ENCODE measurements around the gene LRRN4CL.

Gene LRRN4CL

GRCh38 chr11:62649486-62649885 is 39.8 kb downstream of the LRRN4CL start:
- H3K79me1 ChIP-seq (ENCODE audit: low read depth, low read length) = peaks cover 12% of the 10 kb centered on the region
- no peak overlapping the region for H2BK120ac ChIP-seq (ENCODE audit: low read depth, low read length)
- H3K27ac ChIP-seq (replicated peaks; ENCODE audit: low read length) = no peak overlapping the region
- H3K4me2 ChIP-seq (ENCODE audit: insufficient read depth, low read length, poor library complexity, severe bottlenecking) = no peak overlapping the region
- no peak for DNase-seq (ENCODE audit: low spot score)
- H3K27me3 ChIP-seq (ENCODE audit: control insufficient read depth in 3 of 3, insufficient read depth in 3 of 3, low read depth in 1 of 3, low read length in 3 of 3) = no peaks in the 10 kb centered on the region
- H3K9ac ChIP-seq (ENCODE audit: low read depth, low read length, poor library complexity) = peak overlapping the region; percentile 7
- no peak overlapping the region for H3K18ac ChIP-seq (ENCODE audit: low read length)
- H3K14ac ChIP-seq (ENCODE audit: low read length) = no peak overlapping the region
- no peak overlapping the region for H3K23ac ChIP-seq (ENCODE audit: low read depth, low read length, poor library complexity)
- H4K8ac ChIP-seq (ENCODE audit: low read depth, low read length) = no peak overlapping the region
- H2AFZ ChIP-seq (ENCODE audit: low read length) = no peak overlapping the region
- peaks cover 21 to 41% of the 10 kb centered on the region in 2 donors for H3K36me3 ChIP-seq (replicated peaks in 1 of 2; ENCODE audit: control insufficient read depth in 2 of 2, insufficient read depth in 2 of 2, low read length in 2 of 2)
- H3K4ac ChIP-seq (ENCODE audit: low read length) = no peak overlapping the region
- H2BK5ac ChIP-seq (ENCODE audit: low read length) = no peak overlapping the region
- peaks cover 4 to 8% of the 10 kb centered on the region in 2 donors for H3K4me1 ChIP-seq (ENCODE audit: control insufficient read depth in 2 of 2, insufficient read depth in 1 of 2, low read depth in 1 of 2, low read length in 2 of 2)
- WGBS, 2 donors (ENCODE audit: extremely low coverage in 2 of 2, insufficient read length in 2 of 2, insufficient replicate concordance in 1 of 2) = no CpG with 5 or more reads among the region's 11 CpGs
- H2BK12ac ChIP-seq (ENCODE audit: low read length) = no peak overlapping the region
- H2AK5ac ChIP-seq (ENCODE audit: low read depth, low read length) = no peak overlapping the region
- no peak overlapping the region for H3K4me3 ChIP-seq (ENCODE audit: low read length in 2 of 2)
- H4K91ac ChIP-seq (ENCODE audit: low read depth, low read length, poor library complexity) = no peak overlapping the region
- H3K9me3 ChIP-seq (replicated peaks in 1 of 2; ENCODE audit: control insufficient read depth in 2 of 2, insufficient read depth in 1 of 2, low read depth in 1 of 2, low read length in 2 of 2) = no peaks in the 10 kb centered on the region
- H2BK15ac ChIP-seq (ENCODE audit: low read length) = no peak overlapping the region

- Histone ChIP-seq H2BK12ac (ENCODE audit: low read length) (no peak overlapping the region), H4K91ac (ENCODE audit: low read depth, low read length, poor library complexity) (no peak overlapping the region), H3K18ac (ENCODE audit: low read length) (no peak overlapping the region), H3K23ac (ENCODE audit: low read depth, low read length, poor library complexity) (no peak overlapping the region), H3K4ac (ENCODE audit: low read length) (no peak overlapping the region), H2BK120ac (ENCODE audit: low read depth, low read length) (no peak overlapping the region), H2BK5ac (ENCODE audit: low read length) (no peak overlapping the region), H3K36me3 (replicated peaks in 1 of 2; ENCODE audit: control insufficient read depth in 2 of 2, insufficient read depth in 2 of 2, low read length in 2 of 2) (peaks cover 26 to 46% of the 10 kb centered on the region in 2 donors), H3K4me1 (ENCODE audit: control insufficient read depth in 2 of 2, insufficient read depth in 1 of 2, low read depth in 1 of 2, low read length in 2 of 2) (peaks cover 4 to 8% of the 10 kb centered on the region in 2 donors), H3K4me2 (ENCODE audit: insufficient read depth, low read length, poor library complexity, severe bottlenecking) (no peak overlapping the region), H3K9me3 (replicated peaks in 1 of 2; ENCODE audit: control insufficient read depth in 2 of 2, insufficient read depth in 1 of 2, low read depth in 1 of 2, low read length in 2 of 2) (no peaks in the 10 kb centered on the region), H2AFZ (ENCODE audit: low read length) (no peak overlapping the region), H2AK5ac (ENCODE audit: low read depth, low read length) (no peak overlapping the region), H3K4me3 (ENCODE audit: low read length in 2 of 2) (no peak overlapping the region), H3K14ac (ENCODE audit: low read length) (no peak overlapping the region), H3K27ac (replicated peaks; ENCODE audit: low read length) (no peak overlapping the region), H2BK15ac (ENCODE audit: low read length) (no peak overlapping the region), H3K27me3 (ENCODE audit: control insufficient read depth in 3 of 3, insufficient read depth in 3 of 3, low read depth in 1 of 3, low read length in 3 of 3) (no peaks in the 10 kb centered on the region), H3K79me1 (ENCODE audit: low read depth, low read length) (peaks cover 13% of the 10 kb centered on the region), H3K9ac (ENCODE audit: low read depth, low read length, poor library complexity) (no peak overlapping the region), H4K8ac (ENCODE audit: low read depth, low read length) (no peak overlapping the region)
- DNase-seq (ENCODE audit: low spot score) = no peak
- WGBS, 2 donors (ENCODE audit: extremely low coverage in 2 of 2, insufficient read length in 2 of 2, insufficient replicate concordance in 1 of 2) = no CpG with 5 or more reads among the region's 11 CpGs
Measured at GRCh38 chr11:62648967-62649364, 40.4 kb downstream of the LRRN4CL start.

- Histone ChIP-seq H2BK5ac (ENCODE audit: low read length) (no peak overlapping the region), H3K27ac (replicated peaks; ENCODE audit: low read length) (no peak overlapping the region), H3K27me3 (ENCODE audit: control insufficient read depth in 3 of 3, insufficient read depth in 3 of 3, low read depth in 1 of 3, low read length in 3 of 3) (no peaks in the 10 kb centered on the region), H3K4me3 (ENCODE audit: low read length in 2 of 2) (no peak overlapping the region), H3K9ac (ENCODE audit: low read depth, low read length, poor library complexity) (peak overlapping the region; percentile 74), H2BK12ac (ENCODE audit: low read length) (no peak overlapping the region), H3K18ac (ENCODE audit: low read length) (no peak overlapping the region), H4K91ac (ENCODE audit: low read depth, low read length, poor library complexity) (no peak overlapping the region), H3K4me2 (ENCODE audit: insufficient read depth, low read length, poor library complexity, severe bottlenecking) (no peak overlapping the region), H3K14ac (ENCODE audit: low read length) (no peak overlapping the region), H3K4ac (ENCODE audit: low read length) (no peak overlapping the region), H3K9me3 (replicated peaks in 1 of 2; ENCODE audit: control insufficient read depth in 2 of 2, insufficient read depth in 1 of 2, low read depth in 1 of 2, low read length in 2 of 2) (no peaks in the 10 kb centered on the region), H3K4me1 (ENCODE audit: control insufficient read depth in 2 of 2, insufficient read depth in 1 of 2, low read depth in 1 of 2, low read length in 2 of 2) (peaks cover 4 to 8% of the 10 kb centered on the region in 2 donors), H2BK15ac (ENCODE audit: low read length) (no peak overlapping the region), H2AFZ (ENCODE audit: low read length) (no peak overlapping the region), H3K79me1 (ENCODE audit: low read depth, low read length) (peaks cover 13% of the 10 kb centered on the region), H4K8ac (ENCODE audit: low read depth, low read length) (no peak overlapping the region), H2AK5ac (ENCODE audit: low read depth, low read length) (peak overlapping the region; percentile 57), H3K36me3 (replicated peaks in 1 of 2; ENCODE audit: control insufficient read depth in 2 of 2, insufficient read depth in 2 of 2, low read length in 2 of 2) (peaks cover 26 to 52% of the 10 kb centered on the region in 2 donors), H3K23ac (ENCODE audit: low read depth, low read length, poor library complexity) (peak overlapping the region; percentile 75), H2BK120ac (ENCODE audit: low read depth, low read length) (no peak overlapping the region)
- DNase-seq (ENCODE audit: low spot score) = no peak
- WGBS, 2 donors (ENCODE audit: extremely low coverage in 2 of 2, insufficient read length in 2 of 2, insufficient replicate concordance in 1 of 2) = no CpG with 5 or more reads among the region's 24 CpGs
Measured at GRCh38 chr11:62648185-62648966, 41.0 kb downstream of the LRRN4CL start.

- Histone ChIP-seq H3K9ac (ENCODE audit: low read depth, low read length, poor library complexity) (no peak overlapping the region), H3K27ac (replicated peaks; ENCODE audit: low read length) (no peak overlapping the region)
- WGBS, 2 donors (ENCODE audit: extremely low coverage in 2 of 2, insufficient read length in 2 of 2, insufficient replicate concordance in 1 of 2) = no CpG with 5 or more reads among the region's 6 CpGs
Measured at GRCh38 chr11:62647609-62648005, 41.7 kb downstream of the LRRN4CL start.

More at GRCh38 chr11:62647609-62648005, 41.7 kb downstream of the LRRN4CL start:
- peak overlapping the region; percentile 87 for H3K23ac ChIP-seq (ENCODE audit: low read depth, low read length, poor library complexity)
- H2AK5ac ChIP-seq (ENCODE audit: low read depth, low read length) = no peak overlapping the region
- H3K27me3 ChIP-seq (ENCODE audit: control insufficient read depth in 3 of 3, insufficient read depth in 3 of 3, low read depth in 1 of 3, low read length in 3 of 3) = no peaks in the 10 kb centered on the region
- H2BK12ac ChIP-seq (ENCODE audit: low read length) = no peak overlapping the region
- no peak overlapping the region for H3K14ac ChIP-seq (ENCODE audit: low read length)
- no peak for DNase-seq (ENCODE audit: low spot score)
- H2AFZ ChIP-seq (ENCODE audit: low read length) = no peak overlapping the region
- H2BK120ac ChIP-seq (ENCODE audit: low read depth, low read length) = no peak overlapping the region
- H3K18ac ChIP-seq (ENCODE audit: low read length) = no peak overlapping the region
- H4K91ac ChIP-seq (ENCODE audit: low read depth, low read length, poor library complexity) = no peak overlapping the region
- H2BK5ac ChIP-seq (ENCODE audit: low read length) = no peak overlapping the region
- no peak overlapping the region for H3K4ac ChIP-seq (ENCODE audit: low read length)
- H3K4me2 ChIP-seq (ENCODE audit: insufficient read depth, low read length, poor library complexity, severe bottlenecking) = no peak overlapping the region
- H3K4me1 ChIP-seq (ENCODE audit: control insufficient read depth in 2 of 2, insufficient read depth in 1 of 2, low read depth in 1 of 2, low read length in 2 of 2) = peaks cover 4 to 8% of the 10 kb centered on the region in 2 donors
- no peak overlapping the region for H2BK15ac ChIP-seq (ENCODE audit: low read length)
- no peak overlapping the region for H4K8ac ChIP-seq (ENCODE audit: low read depth, low read length)
- H3K79me1 ChIP-seq (ENCODE audit: low read depth, low read length) = peaks cover 12% of the 10 kb centered on the region
- H3K4me3 ChIP-seq (ENCODE audit: low read length in 2 of 2) = no peak overlapping the region
- no peaks in the 10 kb centered on the region for H3K9me3 ChIP-seq (replicated peaks in 1 of 2; ENCODE audit: control insufficient read depth in 2 of 2, insufficient read depth in 1 of 2, low read depth in 1 of 2, low read length in 2 of 2)
- H3K36me3 ChIP-seq (replicated peaks in 1 of 2; ENCODE audit: control insufficient read depth in 2 of 2, insufficient read depth in 2 of 2, low read length in 2 of 2) = peaks cover 27 to 60% of the 10 kb centered on the region in 2 donors
